GM12892 (cell line): ENCODE data around the gene CRIM1.
A peak's percentile ranks its signal among the peaks of the same experiment; 100 is the strongest.

ENCODE experiments used
- DNase-seq: peaks from one replicate; pipeline ENCODE4 v3.0.0; 2011; ENCODE audit not compliant: insufficient read length
- FAIRE-seq: peaks from 2 replicates; lab custom pipeline; 2011; peaks lifted over from hg19 to GRCh38; lab: Jason Lieb, UNC
- POLR2A ChIP-seq: IDR thresholded peaks from 2 replicates; pipeline ENCODE4 v1.6.1; 2011; ENCODE audit warnings: low read depth, low read length, control low read depth
- POLR2AphosphoS5 ChIP-seq: IDR thresholded peaks from 2 replicates; pipeline ENCODE4 v1.6.1; 2011; ENCODE audit warnings: low read depth, low read length, control low read depth
- TAF1 ChIP-seq: IDR thresholded peaks from 2 replicates; pipeline ENCODE4 v1.6.1; 2011; ENCODE audit warnings: low read depth, mild to moderate bottlenecking, control low read depth, low read length, borderline replicate concordance

Gene CRIM1

GRCh38 chr2:36379710-36380448, 24.3 kb downstream of the CRIM1 start:
- no peak for FAIRE-seq
- TF ChIP-seq TAF1 = no peak
- TF ChIP-seq POLR2A = no peak
- TF ChIP-seq POLR2AphosphoS5 = no peak
- no peak for DNase-seq

- FAIRE-seq (no peak), DNase-seq (no peak)
- no peak for TF ChIP-seq POLR2A
- no peak for TF ChIP-seq POLR2AphosphoS5
- no peak for TF ChIP-seq TAF1
These were observed 25.3 kb downstream of the CRIM1 start for GRCh38 chr2:36380624-36381481.

GRCh38 chr2:36381993-36382392, 26.4 kb downstream of the CRIM1 start:
- FAIRE-seq = no peak
- TF ChIP-seq POLR2AphosphoS5 (no peak), POLR2A (no peak), TAF1 (no peak)
- DNase-seq = no peak

- no peak for DNase-seq
- no peak for FAIRE-seq
- TF ChIP-seq POLR2A (no peak), POLR2AphosphoS5 (no peak), TAF1 (no peak)
These were observed 26.9 kb downstream of the CRIM1 start for GRCh38 chr2:36382472-36382871.

GRCh38 chr2:36383726-36384125, 28.1 kb downstream of the CRIM1 start:
- TF ChIP-seq POLR2AphosphoS5 (no peak), POLR2A (no peak), TAF1 (no peak)
- DNase-seq (no peak), FAIRE-seq (no peak)

- TF ChIP-seq TAF1 (no peak), POLR2AphosphoS5 (no peak), POLR2A (no peak)
- FAIRE-seq = no peak
- no peak for DNase-seq
These were observed 28.9 kb downstream of the CRIM1 start for GRCh38 chr2:36384454-36384853.

- TF ChIP-seq POLR2A = no peak
- no peak for TF ChIP-seq TAF1
- TF ChIP-seq POLR2AphosphoS5 = no peak
These were observed 30.0 kb downstream of the CRIM1 start for GRCh38 chr2:36385603-36386002.

GRCh38 chr2:36387258-36387916, 31.8 kb downstream of the CRIM1 start:
- TF ChIP-seq POLR2AphosphoS5 = no peak
- no peak for TF ChIP-seq TAF1
- no peak for TF ChIP-seq POLR2A
- DNase-seq (no peak), FAIRE-seq (peak; percentile 38)

More at GRCh38 chr2:36385603-36386002, 30.0 kb downstream of the CRIM1 start:
- FAIRE-seq = no peak
- DNase-seq = no peak

- FAIRE-seq = no peak
- TF ChIP-seq POLR2AphosphoS5 = no peak
- no peak for TF ChIP-seq POLR2A
- TF ChIP-seq TAF1 = no peak
- DNase-seq = no peak
These were observed 32.9 kb downstream of the CRIM1 start for GRCh38 chr2:36388472-36388871.

- FAIRE-seq (no peak), DNase-seq (no peak)
- TF ChIP-seq TAF1 = no peak
- no peak for TF ChIP-seq POLR2AphosphoS5
- TF ChIP-seq POLR2A = no peak
These were observed 33.5 kb downstream of the CRIM1 start for GRCh38 chr2:36389091-36389564.

GRCh38 chr2:36389577-36389976, 34.0 kb downstream of the CRIM1 start:
- FAIRE-seq (peak; percentile 42), DNase-seq (no peak)
- TF ChIP-seq POLR2AphosphoS5 = no peak
- TF ChIP-seq TAF1 = no peak
- TF ChIP-seq POLR2A = no peak
